Astrocyte (in vitro differentiated cells and primary cell): ENCODE data around the gene PLCH2. TPM values are rescaled to one million over a fixed set of nuclear protein-coding genes. Genes with fewer than 3 reads are reported as not detected.

Source experiments
- DNase-seq: peaks from one replicate; pipeline ENCODE4 v3.0.0-alpha.2; 2010; ENCODE audit warnings: low read depth
- FAIRE-seq: peaks from 2 replicates; lab custom pipeline; 2011; peaks lifted over from hg19 to GRCh38; lab: Jason Lieb, UNC
- H2AFZ ChIP-seq: 2 replicates; pipeline ENCODE4 v1.6.0; 2012; ENCODE audit warnings: low read depth, low read length, inconsistent platforms
- H3K27ac ChIP-seq: 2 replicates; pipeline ENCODE4 v1.5.1; 2011; ENCODE audit warnings: low read depth, low read length, inconsistent platforms
- H3K27me3 ChIP-seq: 2 replicates; pipeline ENCODE4 v1.6.0; 2011; ENCODE audit warnings: low read length, inconsistent platforms; ENCODE audit not compliant: insufficient read depth
- H3K36me3 ChIP-seq: 2 replicates; pipeline ENCODE4 v1.5.1; 2011; ENCODE audit warnings: low read length, inconsistent platforms; ENCODE audit not compliant: insufficient read depth
- H3K4me1 ChIP-seq: 2 replicates; pipeline ENCODE4 v1.5.1; 2011; ENCODE audit warnings: low read length, inconsistent platforms; ENCODE audit not compliant: insufficient read depth
- H3K4me2 ChIP-seq: 2 replicates; pipeline ENCODE4 v1.6.0; 2012; ENCODE audit warnings: low read length, inconsistent platforms
- H3K4me3 ChIP-seq: 2 replicates; pipeline ENCODE4 v1.5.1; 2011; ENCODE audit warnings: low read depth, mild to moderate bottlenecking, low read length, inconsistent platforms; ENCODE audit not compliant: insufficient read depth
- H3K79me2 ChIP-seq: 2 replicates; pipeline ENCODE4 v1.6.0; 2012; ENCODE audit warnings: mild to moderate bottlenecking, low read length, inconsistent platforms; ENCODE audit not compliant: insufficient read depth
- H3K9ac ChIP-seq: 2 replicates; pipeline ENCODE4 v1.6.0; 2012; ENCODE audit warnings: mild to moderate bottlenecking, low read length, inconsistent platforms
- H3K9me3 ChIP-seq: 2 replicates; pipeline ENCODE4 v1.5.1; 2012; ENCODE audit warnings: low read depth, mild to moderate bottlenecking, low read length, inconsistent platforms; ENCODE audit not compliant: insufficient read depth
- H4K20me1 ChIP-seq: 2 replicates; pipeline ENCODE4 v1.6.0; 2012; ENCODE audit warnings: low read length, inconsistent platforms; ENCODE audit not compliant: insufficient read depth
- H3K27ac Mint-ChIP-seq: one replicate; pipeline ENCODE4 v1.8.0; 2021; ENCODE audit warnings: mild to moderate bottlenecking, mixed read lengths; ENCODE audit not compliant: unreplicated experiment
- H3K27me3 Mint-ChIP-seq: one replicate; pipeline ENCODE4 v1.8.0; 2021; ENCODE audit warnings: low read depth, mixed read lengths; ENCODE audit not compliant: unreplicated experiment
- H3K36me3 Mint-ChIP-seq: one replicate; pipeline ENCODE4 v1.8.0; 2021; ENCODE audit warnings: low read depth, mixed read lengths; ENCODE audit not compliant: unreplicated experiment
- H3K4me1 Mint-ChIP-seq: one replicate; pipeline ENCODE4 v1.8.0; 2021; ENCODE audit warnings: low read depth, mixed read lengths; ENCODE audit not compliant: unreplicated experiment
- H3K4me3 Mint-ChIP-seq: one replicate; pipeline ENCODE4 v1.8.0; 2021; ENCODE audit warnings: mild to moderate bottlenecking, moderate library complexity, mixed read lengths; ENCODE audit not compliant: unreplicated experiment
- H3K9me3 Mint-ChIP-seq: one replicate; pipeline ENCODE4 v1.8.0; 2021; ENCODE audit warnings: mild to moderate bottlenecking, mixed read lengths; ENCODE audit not compliant: unreplicated experiment
- CTCF ChIP-seq: IDR thresholded peaks from 2 replicates; pipeline ENCODE4 v1.5.1; 2011; ENCODE audit warnings: low read depth, mild to moderate bottlenecking, inconsistent platforms, low read length, moderate library complexity; ENCODE audit not compliant: insufficient read depth
- EZH2 ChIP-seq: IDR thresholded peaks from 2 replicates; pipeline ENCODE4 v1.6.1; 2012; ENCODE audit warnings: mild to moderate bottlenecking, low read length, inconsistent platforms; ENCODE audit not compliant: insufficient read depth
- total RNA-seq: library from RNA; stranded (reverse); gene quantifications from 2 replicates; pipeline ENCODE4 v1.2.1, GENCODE V29; 2021

PLCH2 gene
- total RNA-seq, 1 donor from 2014 or later, result 2.0 TPM

- H3K27me3 Mint-ChIP-seq, result no peaks in the 10 kb centered on the region
- TF ChIP-seq EZH2 (no peak), CTCF (no peak)
- Histone ChIP-seq H3K4me3 (no peak overlapping the region), H3K4me1 (no peaks in the 10 kb centered on the region), H3K9ac (no peak overlapping the region), H3K79me2 (no peaks in the 10 kb centered on the region), H3K36me3 (peaks cover 7% of the 10 kb centered on the region), H2AFZ (no peak overlapping the region), H3K27me3 (no peaks in the 10 kb centered on the region), H3K27ac (no peak overlapping the region), H3K9me3 (no peaks in the 10 kb centered on the region), H3K4me2 (no peak overlapping the region), H4K20me1 (peaks cover 22% of the 10 kb centered on the region)
- no peaks in the 10 kb centered on the region for H3K9me3 Mint-ChIP-seq
- H3K36me3 Mint-ChIP-seq, result no peaks in the 10 kb centered on the region
- FAIRE-seq (no peak), DNase-seq (no peak)
- H3K4me3 Mint-ChIP-seq, result no peak overlapping the region
- no peaks in the 10 kb centered on the region for H3K4me1 Mint-ChIP-seq
- no peak overlapping the region for H3K27ac Mint-ChIP-seq
Measured at GRCh38 chr1:2514863-2515762, 39.0 kb downstream of the PLCH2 start.

GRCh38 chr1:2515763-2516080 is 39.6 kb downstream of the PLCH2 start:
- Histone ChIP-seq H2AFZ (no peak overlapping the region), H3K36me3 (peaks cover 7% of the 10 kb centered on the region), H3K9ac (no peak overlapping the region), H3K27ac (no peak overlapping the region), H4K20me1 (peaks cover 25% of the 10 kb centered on the region), H3K9me3 (no peaks in the 10 kb centered on the region), H3K4me1 (no peaks in the 10 kb centered on the region), H3K27me3 (no peaks in the 10 kb centered on the region), H3K4me2 (no peak overlapping the region), H3K4me3 (no peak overlapping the region), H3K79me2 (peaks cover 2% of the 10 kb centered on the region)
- Mint-ChIP-seq H3K27me3 (no peaks in the 10 kb centered on the region), H3K4me3 (no peak overlapping the region), H3K9me3 (no peaks in the 10 kb centered on the region), H3K4me1 (no peaks in the 10 kb centered on the region), H3K36me3 (peaks cover under 1% of the 10 kb centered on the region), H3K27ac (no peak overlapping the region)
- no peak for FAIRE-seq
- no peak for DNase-seq
- TF ChIP-seq CTCF (no peak), EZH2 (no peak)

GRCh38 chr1:2516124-2516523 is 40.0 kb downstream of the PLCH2 start:
- no peak overlapping the region for H3K27ac Mint-ChIP-seq
- H3K9me3 ChIP-seq, result no peaks in the 10 kb centered on the region
- no peak overlapping the region for H3K9ac ChIP-seq
- no peaks in the 10 kb centered on the region for H3K27me3 ChIP-seq
- H3K4me3 Mint-ChIP-seq, result no peak overlapping the region
- H3K79me2 ChIP-seq, result peaks cover 6% of the 10 kb centered on the region
- no peak overlapping the region for H2AFZ ChIP-seq
- no peaks in the 10 kb centered on the region for H3K4me1 ChIP-seq
- H4K20me1 ChIP-seq, result peaks cover 29% of the 10 kb centered on the region
- peaks cover 7% of the 10 kb centered on the region for H3K36me3 ChIP-seq
- no peak overlapping the region for H3K4me3 ChIP-seq
- H3K36me3 Mint-ChIP-seq, result peaks cover 4% of the 10 kb centered on the region
- TF ChIP-seq EZH2, result no peak
- no peak for TF ChIP-seq CTCF
- no peaks in the 10 kb centered on the region for H3K4me1 Mint-ChIP-seq
- DNase-seq, result no peak
- H3K9me3 Mint-ChIP-seq, result no peaks in the 10 kb centered on the region
- no peak overlapping the region for H3K4me2 ChIP-seq
- FAIRE-seq, result no peak
- no peak overlapping the region for H3K27ac ChIP-seq
- H3K27me3 Mint-ChIP-seq, result no peaks in the 10 kb centered on the region
